NCI-H146 treated with DMSO at 0.1 percent for 48 hours (cell line): ENCODE data around the gene FXYD1.
"Not testable (repeated sequence)": the region's sequence is repeated elsewhere in the genome, so short reads cannot be mapped to it uniquely, and the experiment has no call there.

Source experiments
- DNase-seq: peaks from one replicate; lab custom pipeline; 2025; ENCODE audit not compliant: unreplicated experiment; lab: John Stamatoyannopoulos, UW

FXYD1 gene

GRCh38 chr19:35138305-35138892, at the start of gene FXYD1:
Gene FXYD1, plus strand, starts transcription at chr19:35138824. Its CDS starts 1,256 bp downstream, at chr19:35140080.
- no peak for DNase-seq

- DNase-seq = no peak
Measured at GRCh38 chr19:35089554-35089953, 49.1 kb upstream of the FXYD1 start.

- DNase-seq = no peak
Measured at GRCh38 chr19:35090160-35090505, 48.5 kb upstream of the FXYD1 start.

- DNase-seq = peak; percentile 31
Measured at GRCh38 chr19:35090506-35091214, 48.0 kb upstream of the FXYD1 start.

- DNase-seq = no peak
Measured at GRCh38 chr19:35093430-35093829, 45.2 kb upstream of the FXYD1 start.

- no peak for DNase-seq
Measured at GRCh38 chr19:35093941-35094647, 44.5 kb upstream of the FXYD1 start.

- DNase-seq = no peak
Measured at GRCh38 chr19:35094656-35095055, 44.0 kb upstream of the FXYD1 start.

- no peak for DNase-seq
Measured at GRCh38 chr19:35095667-35096368, 42.8 kb upstream of the FXYD1 start.

GRCh38 chr19:35098413-35099049, 40.1 kb upstream of the FXYD1 start:
- DNase-seq = no peak

GRCh38 chr19:35099155-35099896, 39.3 kb upstream of the FXYD1 start:
- DNase-seq = no peak

- DNase-seq = no peak
Measured at GRCh38 chr19:35099897-35100275, 38.7 kb upstream of the FXYD1 start.

GRCh38 chr19:35100588-35101533, 37.8 kb upstream of the FXYD1 start:
- no peak for DNase-seq

- not testable (repeated sequence) for DNase-seq
Measured at GRCh38 chr19:35101949-35102348, 36.7 kb upstream of the FXYD1 start.

GRCh38 chr19:35103614-35104013, 35.0 kb upstream of the FXYD1 start:
- DNase-seq = not testable (repeated sequence)

GRCh38 chr19:35104361-35104760, 34.3 kb upstream of the FXYD1 start:
- no peak for DNase-seq

- no peak for DNase-seq
Measured at GRCh38 chr19:35105047-35105410, 33.6 kb upstream of the FXYD1 start.

GRCh38 chr19:35105411-35106290, 33.0 kb upstream of the FXYD1 start:
- no peak for DNase-seq

GRCh38 chr19:35106291-35106583, 32.4 kb upstream of the FXYD1 start:
- DNase-seq = no peak
